Nasal cavity respiratory epithelium epithelial cell of viscerocranial mucosa (primary cell): ENCODE data around the gene MAP3K14. TPM values are rescaled to one million over a fixed set of nuclear protein-coding genes. Genes with fewer than 3 reads are reported as not detected.

Source experiments
- total RNA-seq: library from RNA; depleted of rRNA; stranded (reverse); fragments of >200 nt; gene quantifications from 2 replicates; pipeline ENCODE4 v1.2.3, GENCODE V29; 2014

MAP3K14 gene
- total RNA-seq = 1.4 and 4.1 TPM in 2 replicates

DNA sequence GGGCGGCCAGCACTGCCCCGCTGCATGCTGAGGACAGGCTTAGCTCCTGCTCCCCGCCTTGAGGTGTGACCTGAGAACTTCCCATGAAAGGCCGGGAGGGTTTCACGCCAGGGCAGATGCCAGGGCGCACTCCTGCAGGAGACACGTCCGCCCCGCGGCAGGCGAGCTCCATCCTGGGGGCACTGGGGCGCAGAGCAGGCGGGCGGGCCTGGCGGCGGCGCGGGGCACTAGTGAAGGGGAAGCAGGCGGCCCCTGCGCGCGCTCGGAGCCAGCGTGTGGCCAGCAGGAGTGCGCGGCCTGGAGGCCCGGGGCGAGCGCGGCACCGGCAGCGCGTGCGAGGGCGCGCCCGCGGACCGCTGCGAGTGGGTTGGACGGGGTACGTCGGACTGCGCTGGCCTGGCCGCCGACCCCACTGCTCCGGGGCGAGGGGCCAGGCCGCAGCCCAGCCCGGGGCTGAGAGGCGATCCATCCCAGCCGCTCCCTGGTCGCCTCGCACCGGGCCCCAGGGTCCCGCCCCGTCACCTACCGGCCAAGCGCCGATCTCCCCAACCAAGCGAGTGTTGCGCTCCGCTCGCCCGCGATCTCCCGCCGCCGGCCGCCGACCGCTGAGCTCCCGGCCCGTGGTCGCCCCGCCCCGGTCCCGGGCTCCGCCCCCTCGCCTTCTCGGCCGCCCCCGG, at the start of gene MAP3K14:
Gene MAP3K14, minus strand, starts transcription at position 587 of the 677 bp plus-strand sequence. CDS start 26,275 bp downstream, outside the sequence.

GRCh38 chr17:45261577-45262515, 55.0 kb downstream of the MAP3K14 start, which contains the start of gene SPATA32:
TSS of gene SPATA32 (minus strand) at chr17:45262094. CDS start at chr17:45262016, 78 bp downstream.

DNA sequence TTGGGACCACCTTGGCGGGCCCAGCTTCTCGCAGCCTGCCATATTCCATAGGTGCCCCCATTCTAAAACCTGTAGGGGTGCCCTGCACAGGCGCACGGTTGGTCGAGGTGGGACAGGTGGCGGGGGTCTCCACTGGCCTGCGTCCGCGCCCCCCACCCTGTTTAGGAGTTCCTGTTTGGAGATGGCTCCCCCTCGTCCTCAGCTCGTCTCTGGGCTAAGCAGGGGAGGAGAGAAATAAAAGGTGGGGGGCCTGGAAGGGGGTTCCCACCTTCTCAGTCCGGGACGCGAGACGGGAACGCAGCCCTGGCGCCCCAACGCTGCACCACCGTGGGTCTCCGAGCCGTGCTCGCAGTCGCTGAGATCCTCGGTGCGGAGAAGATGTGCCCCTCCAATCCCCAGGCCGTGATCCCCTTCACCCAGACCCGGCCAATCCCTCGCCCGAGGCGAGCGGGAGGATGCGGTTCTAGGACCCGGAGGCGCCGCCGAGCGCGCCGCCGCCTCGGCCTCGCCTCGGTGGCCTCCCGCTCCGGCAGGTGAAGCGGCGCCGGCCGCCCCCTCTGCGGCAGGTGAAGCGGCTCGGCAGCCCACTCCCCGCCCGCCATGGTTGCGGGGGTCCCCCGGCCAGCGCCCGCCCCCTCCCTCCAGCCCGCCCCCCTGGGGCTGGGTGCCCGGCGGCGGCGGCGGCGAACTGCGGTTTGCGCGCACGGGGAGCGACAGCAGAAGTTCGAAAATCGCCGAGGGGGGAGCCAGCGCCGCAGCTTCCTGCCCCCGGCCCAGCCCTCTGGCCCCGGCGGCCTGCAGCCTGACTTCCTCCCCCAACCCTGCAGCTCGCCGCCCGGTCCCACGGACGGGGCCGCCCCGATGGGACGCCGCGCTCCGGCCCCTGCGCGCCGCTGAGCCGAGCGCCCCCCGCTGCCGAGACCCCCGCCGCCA, 95.5 kb downstream of the MAP3K14 start, which contains the start of gene FMNL1:
Gene FMNL1, plus strand, starts transcription at position 805 of the 933 bp plus-strand sequence. CDS start 240 bp downstream, outside the sequence.

Other genes starting within 250 kb of the MAP3K14 start
- 43.4 and 185 TPM in 2 replicates for gene PLCD3, start 184.5 kb downstream of the MAP3K14 start, total RNA-seq
- 4.6 and 5.5 TPM in 2 replicates for gene ACBD4, start 181.3 kb downstream of the MAP3K14 start, total RNA-seq
- gene HEXIM1, start 168.5 kb downstream of the MAP3K14 start, total RNA-seq = 11.6 and 19.9 TPM in 2 replicates
- gene HEXIM2, start 155.1 kb downstream of the MAP3K14 start, total RNA-seq = 3.4 TPM in 2 replicates
- gene FMNL1, start 95.1 kb downstream of the MAP3K14 start, total RNA-seq = 3.4 and 7.3 TPM in 2 replicates
- 0.07 TPM in 1 of 2 replicates, not detected in the other for gene SPATA32, start 54.9 kb downstream of the MAP3K14 start, total RNA-seq
- gene ARHGAP27, start 115.8 kb upstream of the MAP3K14 start, total RNA-seq = 28.0 and 46.8 TPM in 2 replicates
- 39.0 and 60.4 TPM in 2 replicates for gene PLEKHM1, start 173.7 kb upstream of the MAP3K14 start, total RNA-seq